Heart right ventricle (tissue), 16 donors: ENCODE data around the gene PDCD2L. TPM values are rescaled to one million over a fixed set of nuclear protein-coding genes. Genes with fewer than 3 reads are reported as not detected.
A peak's percentile ranks its signal among the peaks of the same experiment; 100 is the strongest.

Experiments
- ATAC-seq, 8 donors: fragments of 200-7000 bp; cut with Tn5 transposase; one replicate each; pipeline ENCODE4 v1.9.1; 2020; ENCODE audit warnings: mild to moderate bottlenecking in 8 of 8, moderate library complexity in 8 of 8, moderate number of reproducible peaks in 1 of 8
- DNase-seq, 2 donors: peaks; one replicate each; pipeline ENCODE4 v3.0.0-alpha.2; 2020
- H3K27ac ChIP-seq, 10 donors: fragments of 200-600 bp; sonication (generic) in 2 of 10; one replicate each; pipeline versions ENCODE4 v1.5.0 to v1.8.0; 2020 to 2022; ENCODE audit warnings: mild to moderate bottlenecking in 3 of 10
- H3K27me3 ChIP-seq, 7 donors: fragments of 200-600 bp; one replicate each; pipeline ENCODE4 v1.8.0; 2021 to 2022; ENCODE audit warnings: mild to moderate bottlenecking in 2 of 7
- H3K36me3 ChIP-seq, 9 donors: fragments of 200-600 bp; sonication (generic) in 1 of 9; one replicate each; pipeline versions ENCODE4 v1.5.0 to v1.8.0; 2020 to 2022; ENCODE audit warnings: mild to moderate bottlenecking in 2 of 9
- H3K4me1 ChIP-seq, 9 donors: fragments of 200-600 bp; sonication (generic) in 1 of 9; one replicate each; pipeline versions ENCODE4 v1.5.0 to v1.8.0; 2020 to 2022; ENCODE audit warnings: mild to moderate bottlenecking in 4 of 9
- H3K4me3 ChIP-seq, 10 donors: fragments of 200-600 bp; sonication (generic) in 2 of 10; one replicate each; pipeline versions ENCODE4 v1.5.0 to v1.8.0; 2020 to 2022; ENCODE audit warnings: mild to moderate bottlenecking in 7 of 10, moderate library complexity in 2 of 10
- H3K9me3 ChIP-seq, 11 donors: fragments of 200-600 bp in 10 of 11; sonication (generic) in 2 of 11; one replicate each; pipeline versions ENCODE4 v1.5.0 to v1.8.0; 2013 to 2022; ENCODE audit warnings: mild to moderate bottlenecking in 2 of 11, control low read depth in 1 of 11, moderate library complexity in 1 of 11
- CTCF ChIP-seq, 9 donors: fragments of 200-600 bp; sonication (generic) in 2 of 9; IDR thresholded peaks; one replicate each; pipeline versions ENCODE4 v1.5.0 to v1.8.0; 2021 to 2022; ENCODE audit warnings: antibody characterized with exemption in 9 of 9, mild to moderate bottlenecking in 5 of 9, moderate library complexity in 1 of 9
- WGBS, 2 donors: extraction: QIAGEN DNeasy Blood & Tissue Kit; methylation state at CpG; one replicate each; pipeline ENCODE4 v1.1.7; 2013; ENCODE audit warnings: inconsistent platforms in 1 of 2; 5-methylcytosine and 5-hydroxymethylcytosine counted together
- intact Hi-C, 10 donors: fragments of 100-400 bp; cut with DNase I; formaldehyde crosslinking; loops; one replicate each; pipeline versions ENCODE4 v1.11.1 to v1.14.2; 2022
- polyA plus RNA-seq, 2 donors: library from polyadenylated mRNA; stranded (reverse); fragments of 200-250 nt; gene quantifications; one replicate each; pipeline ENCODE4 v1.2.3, GENCODE V29; 2013
- total RNA-seq, 10 donors: library from RNA; stranded (reverse); fragmentation: NEBNext Ultra II Directional in 3 of 10; extraction: Animal tissue kit (Norgen Biotek cat#: 25700) in 3 of 10; gene quantifications; one replicate each; pipeline versions ENCODE4 v1.2.1 to v1.2.4, GENCODE V29; 2021 to 2023
- donor health status: Arrhythmogenic right ventricular cardiomyopathy.
- donor health status: ischemic (EF 13 %, LVEDD 7.1; RV severe dilation, severe dysfunction).
- donor health status: healthy with polysubstance abuse.
- donor health status: DM: no; HTN: yes; CAD: no.
- donor health status: DM: no; HTN: no; CAD: no.
- donor health status: ischemic (EF 25% LVEDD 6.9; RV normal size, moderate dysfunction).
- donor health status: ischemic (EF 25% LVEDD 5.7; RV mildly dilated, moderate dysfunction).
- donor health status: healthy.
- donor health status: DM: yes; HTN: yes; CAD: no.
- donor health status: Ischemic cardiomyopathy.
- donor health status: ischemic (EF 35%, LVEDD 5.7; RV mildly dilated, moderate dysfunction).
- donor health status: nonischemic (EF 11% LVEDD 7.7; RV severe dilation, severe dysfunction).
- donor health status: DM: yes; HTN: yes; CAD: no.
- donor health status: PGD.
- donor health status: ischemic (EF 29% LVEDD 5.4; RV normal size, mild dysfunction).
- donor health status: nonischemic (EF 23%, LVEDD 6.1; RV moderate dilation, normal function).

PDCD2L gene
- total and polyA plus RNA-seq, 12 donors = 7.1 to 15.3 (median 9.3) TPM

- H3K27ac ChIP-seq = no peak overlapping the region
- H3K36me3 ChIP-seq = peaks cover 0 to 47% (median 30%) of the 10 kb centered on the region in 9 donors
- no peak overlapping the region for H3K4me3 ChIP-seq
- peaks cover 0 to 14% (median 7%) of the 10 kb centered on the region in 9 donors for H3K4me1 ChIP-seq
- 92 to 95% methylated on average over 8 of the region's 8 CpGs for WGBS, 2 donors
- no peaks in the 10 kb centered on the region for H3K27me3 ChIP-seq
- intact Hi-C loops = no loop called here
- no peaks in the 10 kb centered on the region for H3K9me3 ChIP-seq
- ATAC-seq (no peak), DNase-seq (no peak)
- TF ChIP-seq CTCF (IDR thresholded peaks at IDR 0.05) = no peak
These were observed 2.1 kb upstream of the PDCD2L start for GRCh38 chr19:34402074-34402600.

DNA sequence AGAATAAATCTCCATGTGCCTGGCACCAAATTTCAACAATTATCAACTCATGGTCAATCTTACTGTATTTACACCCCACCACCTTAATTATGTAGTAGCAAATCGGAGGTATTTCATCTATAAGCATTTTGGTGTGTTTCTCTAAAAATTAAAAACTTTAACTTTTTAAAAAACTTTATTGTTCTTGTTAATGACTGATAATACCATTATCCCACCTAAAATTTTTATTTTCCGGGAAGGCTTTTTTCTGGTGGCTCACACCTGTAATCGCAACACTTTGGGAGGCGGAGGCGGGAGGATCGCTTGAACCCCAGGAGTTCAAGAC lies 453 bp upstream of the PDCD2L start:
- TF ChIP-seq CTCF (IDR thresholded peaks at IDR 0.05) = no peak
- Histone ChIP-seq H3K4me1 (peaks cover 0 to 14% (median 7%) of the 10 kb centered on the region in 9 donors), H3K27ac (peak overlapping the region in 9 of 10 donors; percentile 37 to 78 (median 51)), H3K4me3 (peak overlapping the region; percentile 75 to 96 (median 89)), H3K9me3 (no peaks in the 10 kb centered on the region), H3K36me3 (peaks cover 0 to 39% (median 22%) of the 10 kb centered on the region in 9 donors), H3K27me3 (no peaks in the 10 kb centered on the region)
- WGBS, 2 donors = 33 to 40% methylated on average over 6 of the region's 6 CpGs
- ATAC-seq (no peak), DNase-seq (no peak)
- intact Hi-C loops = no loop called here

- intact Hi-C loops = no loop called here
- TF ChIP-seq CTCF (IDR thresholded peaks at IDR 0.05) = no peak
- H3K9me3 ChIP-seq = no peaks in the 10 kb centered on the region
These were observed 1.9 kb downstream of the PDCD2L start for GRCh38 chr19:34405892-34406660.

DNA sequence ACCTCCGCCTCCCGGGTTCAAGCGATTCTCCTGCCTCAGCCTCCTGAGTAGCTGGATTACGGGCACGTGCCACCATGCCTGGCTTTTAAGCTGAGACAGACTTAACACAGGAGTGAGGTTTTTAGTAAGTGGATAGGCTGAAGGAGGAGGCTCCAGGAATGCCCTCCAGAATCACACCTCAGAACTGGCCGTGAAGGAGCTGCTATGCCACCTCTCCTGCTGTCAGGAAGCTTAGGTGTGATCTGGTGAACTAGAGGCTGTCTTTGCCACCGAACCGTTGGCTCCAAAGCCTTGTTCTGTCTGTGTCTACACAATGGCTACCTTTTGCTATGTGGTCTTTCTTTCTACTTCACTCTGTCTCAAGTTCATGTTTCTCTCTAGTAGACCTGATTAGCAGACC lies 4.2 kb downstream of the PDCD2L start:
- Histone ChIP-seq H3K9me3 (no peaks in the 10 kb centered on the region), H3K4me1 (peaks cover 0 to 14% (median 7%) of the 10 kb centered on the region in 9 donors), H3K27ac (no peak overlapping the region), H3K36me3 (peaks cover 0 to 54% (median 0%) of the 10 kb centered on the region in 9 donors), H3K27me3 (no peaks in the 10 kb centered on the region), H3K4me3 (no peak overlapping the region)
- WGBS, 2 donors = 73 to 76% methylated on average over 8 of the region's 8 CpGs
- DNase-seq (no peak), ATAC-seq (no peak)
- intact Hi-C loops = no loop called here
- no peak for TF ChIP-seq CTCF (IDR thresholded peaks at IDR 0.05)

More at GRCh38 chr19:34405892-34406660, 1.9 kb downstream of the PDCD2L start:
- no peak for ATAC-seq
- H3K4me1 ChIP-seq = peaks cover 0 to 14% (median 7%) of the 10 kb centered on the region in 9 donors
- no peaks in the 10 kb centered on the region for H3K27me3 ChIP-seq
- DNase-seq = no peak
- no peak overlapping the region for H3K4me3 ChIP-seq
- 90 to 91% methylated on average over 13 of the region's 13 CpGs for WGBS, 2 donors
- H3K27ac ChIP-seq = no peak overlapping the region
- peaks cover 0 to 34% (median 0%) of the 10 kb centered on the region in 9 donors for H3K36me3 ChIP-seq
